ENCODE data around the gene TCERG1.

DNA sequence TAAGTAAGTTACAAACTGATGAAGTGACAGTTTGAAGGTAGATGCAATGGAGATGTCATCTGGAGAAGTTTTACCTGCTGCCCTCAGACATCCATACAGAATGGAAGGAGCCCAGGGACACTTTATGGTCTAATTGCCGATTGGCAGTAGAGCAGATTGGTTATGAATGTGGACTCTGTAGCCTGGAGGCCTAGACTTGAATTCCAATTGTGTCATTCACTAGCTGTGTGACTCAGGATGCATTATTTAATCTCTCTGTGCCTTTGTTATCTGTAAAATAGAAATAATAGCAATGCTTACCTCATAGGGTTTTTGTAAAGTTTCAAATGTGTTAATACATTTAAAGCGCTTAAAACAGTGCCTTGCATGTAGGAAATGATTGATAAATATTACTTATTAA, 5.2 kb upstream of the TCERG1 start:
- TF ChIP-seq, protein P1, sequence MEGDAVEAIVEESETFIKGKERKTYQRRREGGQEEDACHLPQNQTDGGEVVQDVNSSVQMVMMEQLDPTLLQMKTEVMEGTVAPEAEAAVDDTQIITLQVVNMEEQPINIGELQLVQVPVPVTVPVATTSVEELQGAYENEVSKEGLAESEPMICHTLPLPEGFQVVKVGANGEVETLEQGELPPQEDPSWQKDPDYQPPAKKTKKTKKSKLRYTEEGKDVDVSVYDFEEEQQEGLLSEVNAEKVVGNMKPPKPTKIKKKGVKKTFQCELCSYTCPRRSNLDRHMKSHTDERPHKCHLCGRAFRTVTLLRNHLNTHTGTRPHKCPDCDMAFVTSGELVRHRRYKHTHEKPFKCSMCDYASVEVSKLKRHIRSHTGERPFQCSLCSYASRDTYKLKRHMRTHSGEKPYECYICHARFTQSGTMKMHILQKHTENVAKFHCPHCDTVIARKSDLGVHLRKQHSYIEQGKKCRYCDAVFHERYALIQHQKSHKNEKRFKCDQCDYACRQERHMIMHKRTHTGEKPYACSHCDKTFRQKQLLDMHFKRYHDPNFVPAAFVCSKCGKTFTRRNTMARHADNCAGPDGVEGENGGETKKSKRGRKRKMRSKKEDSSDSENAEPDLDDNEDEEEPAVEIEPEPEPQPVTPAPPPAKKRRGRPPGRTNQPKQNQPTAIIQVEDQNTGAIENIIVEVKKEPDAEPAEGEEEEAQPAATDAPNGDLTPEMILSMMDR (IDR thresholded peaks at IDR 0.05) = no peak
- TF ChIP-seq EZH2 (IDR thresholded peaks at IDR 0.05; ENCODE audit: borderline replicate concordance, insufficient read depth, low read depth, low read length, poor library complexity, severe bottlenecking) = no peak
